ENCODE measurements around the gene SLC31A2. TPM values are rescaled to one million over a fixed set of nuclear protein-coding genes. Genes with fewer than 3 reads are reported as not detected.
"Not testable (repeated sequence)": the region's sequence is repeated elsewhere in the genome, so short reads cannot be mapped to it uniquely, and the experiment has no call there.

The SLC31A2 gene
- total and polyA plus RNA-seq, 2 experiments from 2014 or later = 1.8 to 3.8 TPM

- no peaks in the 10 kb centered on the region for H3K79me2 ChIP-seq (replicated peaks; ENCODE audit: insufficient read depth)
- H3K9me3 Mint-ChIP-seq = no peaks in the 10 kb centered on the region
- DNase-seq (ENCODE audit: low spot score) (no peak), ATAC-seq (no peak)
- H3K36me3 ChIP-seq (ENCODE audit: insufficient read depth) = no peaks in the 10 kb centered on the region
- no peak overlapping the region for H3K4me2 ChIP-seq
- H3K27ac ChIP-seq (ENCODE audit: low read depth) = no peak overlapping the region
- H3K27ac Mint-ChIP-seq = no peak overlapping the region
- no peak overlapping the region for H2AFZ ChIP-seq
- peaks cover 17% of the 10 kb centered on the region for H3K27me3 Mint-ChIP-seq (ENCODE audit: insufficient read depth, low read depth, poor library complexity)
- no peaks in the 10 kb centered on the region for H4K20me1 ChIP-seq (replicated peaks; ENCODE audit: insufficient read depth)
- no peaks in the 10 kb centered on the region; the same call in 1 of the 2 replicates for H3K4me1 ChIP-seq (ENCODE audit: insufficient read depth)
- no peaks in the 10 kb centered on the region for H3K36me3 Mint-ChIP-seq (ENCODE audit: low read depth)
- no peak for TF ChIP-seq STAT1 (IDR thresholded peaks at IDR 0.05; ENCODE audit: unreplicated experiment)
- TF ChIP-seq, protein P1, sequence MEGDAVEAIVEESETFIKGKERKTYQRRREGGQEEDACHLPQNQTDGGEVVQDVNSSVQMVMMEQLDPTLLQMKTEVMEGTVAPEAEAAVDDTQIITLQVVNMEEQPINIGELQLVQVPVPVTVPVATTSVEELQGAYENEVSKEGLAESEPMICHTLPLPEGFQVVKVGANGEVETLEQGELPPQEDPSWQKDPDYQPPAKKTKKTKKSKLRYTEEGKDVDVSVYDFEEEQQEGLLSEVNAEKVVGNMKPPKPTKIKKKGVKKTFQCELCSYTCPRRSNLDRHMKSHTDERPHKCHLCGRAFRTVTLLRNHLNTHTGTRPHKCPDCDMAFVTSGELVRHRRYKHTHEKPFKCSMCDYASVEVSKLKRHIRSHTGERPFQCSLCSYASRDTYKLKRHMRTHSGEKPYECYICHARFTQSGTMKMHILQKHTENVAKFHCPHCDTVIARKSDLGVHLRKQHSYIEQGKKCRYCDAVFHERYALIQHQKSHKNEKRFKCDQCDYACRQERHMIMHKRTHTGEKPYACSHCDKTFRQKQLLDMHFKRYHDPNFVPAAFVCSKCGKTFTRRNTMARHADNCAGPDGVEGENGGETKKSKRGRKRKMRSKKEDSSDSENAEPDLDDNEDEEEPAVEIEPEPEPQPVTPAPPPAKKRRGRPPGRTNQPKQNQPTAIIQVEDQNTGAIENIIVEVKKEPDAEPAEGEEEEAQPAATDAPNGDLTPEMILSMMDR (conservative IDR thresholded peaks at IDR 0.05; ENCODE audit: low read depth in 2 of 2) = no peak
- H3K4me3 Mint-ChIP-seq = no peak overlapping the region
- no peaks in the 10 kb centered on the region for H3K9me2 ChIP-seq (ENCODE audit: insufficient read depth)
- no peak overlapping the region for H3K4me3 ChIP-seq
- peaks cover 12% of the 10 kb centered on the region for H3K4me1 Mint-ChIP-seq
- H3K27me3 ChIP-seq (ENCODE audit: insufficient read depth) = peaks cover 17% of the 10 kb centered on the region
- H3F3A ChIP-seq (replicated peaks; ENCODE audit: low read depth) = no peaks in the 10 kb centered on the region
These were observed 1.9 kb upstream of the SLC31A2 start for GRCh38 chr9:113148781-113149510.

DNA sequence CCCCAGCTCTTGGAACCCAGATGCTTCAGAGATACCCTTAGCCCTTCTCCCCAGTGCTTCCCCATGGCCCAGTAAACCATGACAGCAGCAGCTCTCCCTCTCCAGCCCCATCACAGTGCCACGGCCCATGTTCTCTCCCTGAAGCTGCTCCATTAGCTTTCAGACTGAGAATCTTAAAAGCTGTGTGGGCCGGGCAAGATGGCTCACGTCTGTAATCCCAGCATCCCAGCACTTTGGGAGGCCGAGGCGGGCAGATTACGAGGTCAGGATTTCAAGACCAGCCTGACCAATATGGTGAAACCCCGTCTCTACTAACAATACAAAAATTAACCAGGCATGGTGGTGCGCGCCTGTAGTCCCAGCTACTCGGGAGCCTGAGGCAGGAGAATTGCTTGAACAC lies 1.2 kb upstream of the SLC31A2 start:
- DNase-seq (ENCODE audit: low spot score); H3K36me3 ChIP-seq (ENCODE audit: insufficient read depth); H3K27ac ChIP-seq (ENCODE audit: low read depth); H3K27ac Mint-ChIP-seq; H3K36me3 Mint-ChIP-seq (ENCODE audit: low read depth); H3K79me2 ChIP-seq (replicated peaks; ENCODE audit: insufficient read depth); H3K9me3 Mint-ChIP-seq; H3K4me3 Mint-ChIP-seq; H3K4me2 ChIP-seq; H3F3A ChIP-seq (replicated peaks; ENCODE audit: low read depth); ATAC-seq; H4K20me1 ChIP-seq (replicated peaks; ENCODE audit: insufficient read depth); H3K9me2 ChIP-seq (ENCODE audit: insufficient read depth); H3K4me1 ChIP-seq (ENCODE audit: insufficient read depth); H3K4me3 ChIP-seq: not testable (repeated sequence)
- peaks cover 17% of the 10 kb centered on the region for H3K27me3 ChIP-seq (ENCODE audit: insufficient read depth)
- H2AFZ ChIP-seq = peak overlapping the region; percentile 66; the same call in 1 of the 2 replicates
- H3K27me3 Mint-ChIP-seq (ENCODE audit: insufficient read depth, low read depth, poor library complexity) = peaks cover 17% of the 10 kb centered on the region
- peaks cover 12% of the 10 kb centered on the region for H3K4me1 Mint-ChIP-seq

GRCh38 chr9:113151696-113152630 lies 1.2 kb downstream of the SLC31A2 start:
- ATAC-seq (no peak), DNase-seq (ENCODE audit: low spot score) (no peak)
- peak overlapping the region; percentile 77 for H3K4me2 ChIP-seq
- peak overlapping the region; percentile 96 for H2AFZ ChIP-seq
- H3K36me3 ChIP-seq (ENCODE audit: insufficient read depth) = no peaks in the 10 kb centered on the region
- Mint-ChIP-seq H3K36me3 (ENCODE audit: low read depth) (no peaks in the 10 kb centered on the region), H3K4me1 (peaks cover 27% of the 10 kb centered on the region), H3K27me3 (ENCODE audit: insufficient read depth, low read depth, poor library complexity) (peaks cover 18% of the 10 kb centered on the region), H3K4me3 (peak overlapping the region; percentile 79), H3K27ac (no peak overlapping the region), H3K9me3 (no peaks in the 10 kb centered on the region)
- peaks cover 10% of the 10 kb centered on the region for H3K4me1 ChIP-seq (ENCODE audit: insufficient read depth)
- H3F3A ChIP-seq (replicated peaks; ENCODE audit: low read depth) = no peaks in the 10 kb centered on the region
- peaks cover 17% of the 10 kb centered on the region for H3K27me3 ChIP-seq (ENCODE audit: insufficient read depth)
- no peaks in the 10 kb centered on the region for H3K9me2 ChIP-seq (ENCODE audit: insufficient read depth)
- H4K20me1 ChIP-seq (replicated peaks; ENCODE audit: insufficient read depth) = no peaks in the 10 kb centered on the region
- no peak overlapping the region for H3K27ac ChIP-seq (ENCODE audit: low read depth)
- no peaks in the 10 kb centered on the region for H3K79me2 ChIP-seq (replicated peaks; ENCODE audit: insufficient read depth)
- peak overlapping the region; percentile 86 for H3K4me3 ChIP-seq
- TF ChIP-seq, protein P2, sequence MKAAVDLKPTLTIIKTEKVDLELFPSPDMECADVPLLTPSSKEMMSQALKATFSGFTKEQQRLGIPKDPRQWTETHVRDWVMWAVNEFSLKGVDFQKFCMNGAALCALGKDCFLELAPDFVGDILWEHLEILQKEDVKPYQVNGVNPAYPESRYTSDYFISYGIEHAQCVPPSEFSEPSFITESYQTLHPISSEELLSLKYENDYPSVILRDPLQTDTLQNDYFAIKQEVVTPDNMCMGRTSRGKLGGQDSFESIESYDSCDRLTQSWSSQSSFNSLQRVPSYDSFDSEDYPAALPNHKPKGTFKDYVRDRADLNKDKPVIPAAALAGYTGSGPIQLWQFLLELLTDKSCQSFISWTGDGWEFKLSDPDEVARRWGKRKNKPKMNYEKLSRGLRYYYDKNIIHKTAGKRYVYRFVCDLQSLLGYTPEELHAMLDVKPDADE (IDR thresholded peaks at IDR 0.05) = no peak
- TF ChIP-seq CREB1 (CRISPR knock-in tag; IDR thresholded peaks at IDR 0.05; ENCODE audit: low read depth) (no peak), EZH2 (IDR thresholded peaks at IDR 0.05; ENCODE audit: low read depth, unreplicated experiment) (no peak), ZNF114 (CRISPR knock-in tag; IDR thresholded peaks at IDR 0.05) (no peak), NANOG (IDR thresholded peaks at IDR 0.05; ENCODE audit: borderline replicate concordance) (no peak), ZNF331 (CRISPR knock-in tag; IDR thresholded peaks at IDR 0.05; ENCODE audit: low read depth) (no peak)
